MM.1S (cell line): ENCODE results near the gene DDX1.
"Not testable (repeated sequence)": the region's sequence is repeated elsewhere in the genome, so short reads cannot be mapped to it uniquely, and the experiment has no call there.

Experiments used
- DNase-seq: peaks from one replicate; pipeline ENCODE4 v3.0.0-alpha.2; 2015
- H2AFZ ChIP-seq: fragments of 300-600 bp; sonication (generic); 2 replicates; pipeline ENCODE4 v1.6.0; 2016; ENCODE audit warnings: antibody characterized with exemption, low read length
- H3F3A ChIP-seq: fragments of 300-600 bp; sonication (generic); 2 replicates; pipeline ENCODE4 v1.6.1; 2016; ENCODE audit warnings: mild to moderate bottlenecking, antibody characterized with exemption, low read length, moderate library complexity, mixed read lengths; ENCODE audit not compliant: insufficient read depth
- H3K27ac ChIP-seq: fragments of 300-600 bp; sonication (generic); 2 replicates; pipeline ENCODE4 v1.5.1; 2016; ENCODE audit warnings: mild to moderate bottlenecking, low read length
- H3K27me3 ChIP-seq: fragments of 300-600 bp; sonication (generic); replicated peaks from 2 replicates; pipeline ENCODE4 v1.6.0; 2016; ENCODE audit warnings: low read length; ENCODE audit not compliant: insufficient read depth
- H3K36me3 ChIP-seq: fragments of 300-600 bp; sonication (generic); replicated peaks from 2 replicates; pipeline ENCODE4 v1.6.1; 2016; ENCODE audit warnings: mild to moderate bottlenecking, low read length, mixed read lengths; ENCODE audit not compliant: insufficient read depth
- H3K4me1 ChIP-seq: fragments of 300-600 bp; sonication (generic); 2 replicates; pipeline ENCODE4 v1.6.1; 2016; ENCODE audit warnings: low read length, mixed read lengths
- H3K4me2 ChIP-seq: fragments of 300-600 bp; sonication (generic); 2 replicates; pipeline ENCODE4 v1.6.0; 2016; ENCODE audit warnings: low read depth, low read length
- H3K4me3 ChIP-seq: fragments of 300-600 bp; sonication (generic); 2 replicates; pipeline ENCODE4 v1.5.1; 2016; ENCODE audit warnings: low read length, mixed read lengths
- H3K79me2 ChIP-seq: fragments of 300-600 bp; sonication (generic); 2 replicates; pipeline ENCODE4 v1.6.1; 2016; ENCODE audit warnings: mixed run types, low read length, mixed read lengths
- H3K9ac ChIP-seq: fragments of 300-600 bp; sonication (generic); 2 replicates; pipeline ENCODE4 v1.6.1; 2016; ENCODE audit warnings: low read length, mixed read lengths
- H3K9me2 ChIP-seq: fragments of 300-600 bp; sonication (generic); replicated peaks from 2 replicates; pipeline ENCODE4 v1.6.1; 2016; ENCODE audit warnings: mild to moderate bottlenecking, low read length, mixed read lengths; ENCODE audit not compliant: insufficient read depth
- H3K9me3 ChIP-seq: fragments of 300-600 bp; sonication (generic); replicated peaks from 2 replicates; pipeline ENCODE4 v1.6.1; 2016; ENCODE audit warnings: mild to moderate bottlenecking, low read length, mixed read lengths; ENCODE audit not compliant: insufficient read depth
- H4K20me1 ChIP-seq: fragments of 300-600 bp; sonication (generic); 2 replicates; pipeline ENCODE4 v1.6.1; 2016; ENCODE audit warnings: mild to moderate bottlenecking, low read length, moderate library complexity, mixed read lengths; ENCODE audit not compliant: insufficient read depth
- EZH2 ChIP-seq: fragments of 300-600 bp; sonication (generic); optimal IDR thresholded peaks from 2 replicates; pipeline ENCODE3; 2017; ENCODE audit warnings: low read depth, mild to moderate bottlenecking, antibody characterized with exemption, low read length, mixed read lengths
- EZH2phosphoT487 ChIP-seq: fragments of 300-600 bp; sonication (generic); IDR thresholded peaks from 2 replicates; pipeline ENCODE4 v1.6.1; 2018; ENCODE audit warnings: antibody characterized with exemption, low read length
- TF ChIP-seq, protein P1 (sequence below): fragments of 300-600 bp; sonication (generic); IDR thresholded peaks from 2 replicates; pipeline ENCODE4 v1.5.1; 2016; ENCODE audit warnings: antibody characterized with exemption, low read length, mixed read lengths

The DDX1 gene

DNA sequence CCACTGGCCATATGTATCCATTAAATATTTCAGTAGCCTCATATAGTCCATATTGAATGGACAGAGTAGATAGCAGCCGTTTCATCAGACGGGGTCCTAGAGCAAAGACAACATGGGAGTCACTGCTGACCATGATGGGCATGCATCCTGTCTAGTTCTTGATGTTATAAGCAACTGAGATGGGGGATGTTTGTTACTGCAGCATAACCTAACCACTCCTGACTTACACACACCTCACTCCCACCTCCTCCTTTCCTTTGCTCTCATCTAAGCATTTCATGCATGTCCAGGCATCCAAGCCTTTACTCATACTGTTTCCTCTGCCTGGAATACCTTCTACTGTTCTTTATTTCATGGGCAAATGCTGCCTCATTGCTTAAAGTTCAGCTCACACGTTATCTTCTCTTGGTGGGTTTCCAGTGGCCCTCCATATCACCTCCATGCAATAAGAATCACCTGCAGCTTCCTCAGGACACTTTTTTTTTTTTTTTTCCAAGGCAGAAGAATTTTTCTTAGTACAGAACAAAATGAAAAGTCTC, 87.8 kb downstream of the DDX1 start:
- H3F3A ChIP-seq = no peaks in the 10 kb centered on the region
- no peaks in the 10 kb centered on the region for H3K9me3 ChIP-seq
- no peak overlapping the region for H2AFZ ChIP-seq
- no peaks in the 10 kb centered on the region for H3K27me3 ChIP-seq
- no peaks in the 10 kb centered on the region for H3K36me3 ChIP-seq
- no peak overlapping the region for H3K27ac ChIP-seq
- no peak overlapping the region for H3K9ac ChIP-seq
- no peaks in the 10 kb centered on the region for H3K79me2 ChIP-seq
- DNase-seq = no peak
- H4K20me1 ChIP-seq = no peaks in the 10 kb centered on the region
- no peaks in the 10 kb centered on the region for H3K4me1 ChIP-seq
- H3K4me2 ChIP-seq = no peak overlapping the region
- TF ChIP-seq EZH2phosphoT487 (no peak), EZH2 (no peak)
- TF ChIP-seq, protein P1, sequence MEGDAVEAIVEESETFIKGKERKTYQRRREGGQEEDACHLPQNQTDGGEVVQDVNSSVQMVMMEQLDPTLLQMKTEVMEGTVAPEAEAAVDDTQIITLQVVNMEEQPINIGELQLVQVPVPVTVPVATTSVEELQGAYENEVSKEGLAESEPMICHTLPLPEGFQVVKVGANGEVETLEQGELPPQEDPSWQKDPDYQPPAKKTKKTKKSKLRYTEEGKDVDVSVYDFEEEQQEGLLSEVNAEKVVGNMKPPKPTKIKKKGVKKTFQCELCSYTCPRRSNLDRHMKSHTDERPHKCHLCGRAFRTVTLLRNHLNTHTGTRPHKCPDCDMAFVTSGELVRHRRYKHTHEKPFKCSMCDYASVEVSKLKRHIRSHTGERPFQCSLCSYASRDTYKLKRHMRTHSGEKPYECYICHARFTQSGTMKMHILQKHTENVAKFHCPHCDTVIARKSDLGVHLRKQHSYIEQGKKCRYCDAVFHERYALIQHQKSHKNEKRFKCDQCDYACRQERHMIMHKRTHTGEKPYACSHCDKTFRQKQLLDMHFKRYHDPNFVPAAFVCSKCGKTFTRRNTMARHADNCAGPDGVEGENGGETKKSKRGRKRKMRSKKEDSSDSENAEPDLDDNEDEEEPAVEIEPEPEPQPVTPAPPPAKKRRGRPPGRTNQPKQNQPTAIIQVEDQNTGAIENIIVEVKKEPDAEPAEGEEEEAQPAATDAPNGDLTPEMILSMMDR = no peak
- no peak overlapping the region for H3K4me3 ChIP-seq
- no peaks in the 10 kb centered on the region for H3K9me2 ChIP-seq

DNA sequence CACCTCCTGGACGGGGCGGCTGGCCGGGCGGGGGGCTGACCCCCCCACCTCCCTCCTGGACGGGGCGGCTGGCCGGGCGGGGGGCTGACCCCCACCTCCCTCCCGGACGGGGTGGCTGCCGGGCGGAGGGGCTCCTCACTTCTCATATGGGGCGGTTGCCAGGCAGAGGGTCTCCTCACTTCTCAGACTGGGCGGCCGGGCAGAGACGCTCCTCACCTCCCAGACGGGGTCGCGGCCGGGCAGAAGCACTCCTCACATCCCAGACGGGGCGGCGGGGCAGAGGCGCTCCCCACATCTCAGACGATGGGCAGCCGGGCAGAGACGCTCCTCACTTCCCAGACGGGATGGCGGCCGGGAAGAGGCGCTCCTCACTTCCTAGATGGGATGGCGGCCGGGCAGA, 88.5 kb downstream of the DDX1 start:
- not testable (repeated sequence) for H3K9me3 ChIP-seq, H2AFZ ChIP-seq, H3K4me2 ChIP-seq, H3F3A ChIP-seq, DNase-seq, H3K27me3 ChIP-seq, H3K4me3 ChIP-seq, H3K27ac ChIP-seq, H4K20me1 ChIP-seq, H3K9me2 ChIP-seq, H3K4me1 ChIP-seq, H3K79me2 ChIP-seq, H3K36me3 ChIP-seq, H3K9ac ChIP-seq
